Tibial artery (tissue), 4 donors: ENCODE data around the gene RAB15.

Experiments used
- DNase-seq, 2 donors: peaks; one replicate each; pipeline ENCODE4 v3.0.0-alpha.2; 2019
- H3K27ac ChIP-seq, 2 donors: fragments of 200-600 bp; sonication (generic) in 1 of 2; 1 replicate in 1 of 2; 2 replicates in 1 of 2; pipeline ENCODE4 v1.5.1; 2018 to 2019; ENCODE audit warnings: mild to moderate bottlenecking in 1 of 2
- H3K27me3 ChIP-seq, 2 donors: fragments of 200-600 bp; sonication (generic) in 1 of 2; one replicate each; pipeline versions ENCODE4 v1.5.1 to v1.6.0; 2016 to 2019
- H3K36me3 ChIP-seq, 3 donors: fragments of 200-600 bp; sonication (generic) in 2 of 3; one replicate each; pipeline ENCODE4 v1.5.1; 2016 to 2019; ENCODE audit warnings: mild to moderate bottlenecking in 2 of 3
- H3K4me1 ChIP-seq, 4 donors: fragments of 200-600 bp; sonication (generic) in 2 of 4; 1 replicate in 3 of 4; 2 replicates in 1 of 4; pipeline ENCODE4 v1.5.1; 2016 to 2019
- H3K4me3 ChIP-seq, 2 donors: fragments of 200-600 bp; sonication (generic) in 1 of 2; 1 replicate in 1 of 2; 2 replicates in 1 of 2; pipeline ENCODE4 v1.5.1; 2018 to 2019; ENCODE audit warnings: mild to moderate bottlenecking in 2 of 2
- H3K9me3 ChIP-seq, 3 donors: fragments of 200-600 bp; sonication (generic) in 1 of 3; one replicate each; pipeline ENCODE4 v1.5.1; 2016 to 2019
- intact Hi-C: fragments of 100-400 bp; cut with DNase I; formaldehyde crosslinking; loops from one replicate; pipeline ENCODE4 v1.15.0; 2023; ENCODE audit warnings: low total_unique reads
- TF ChIP-seq, protein P1 (sequence below), 2 experiments: fragments of 200-600 bp in 1 of 2; fragments of 450-650 bp in 1 of 2; IDR thresholded peaks; one replicate each; pipeline ENCODE4 v1.5.1; 2017 to 2019; ENCODE audit warnings: antibody characterized with exemption in 2 of 2, mild to moderate bottlenecking in 1 of 2, moderate library complexity in 1 of 2

Gene RAB15

DNA sequence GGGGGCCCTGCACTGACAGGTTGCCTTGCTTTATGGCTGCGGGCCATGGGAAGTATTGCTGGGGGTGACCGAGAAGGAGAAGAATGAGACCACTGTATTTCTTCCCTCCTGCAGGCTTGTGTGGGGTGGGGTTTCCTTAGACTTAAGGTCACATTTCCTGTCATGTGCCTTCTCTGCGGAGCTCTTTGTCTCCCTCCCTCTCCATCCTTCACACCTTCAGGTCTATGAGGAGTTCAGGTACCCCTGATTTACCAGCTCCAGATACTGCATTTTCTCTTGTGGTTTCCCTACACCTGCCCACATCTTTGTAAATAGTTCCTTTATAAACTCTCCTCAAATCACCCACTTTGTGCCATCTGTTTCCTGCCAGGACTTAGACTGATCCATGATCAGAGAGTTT, 18.2 kb upstream of the RAB15 start:
- TF ChIP-seq, protein P1, sequence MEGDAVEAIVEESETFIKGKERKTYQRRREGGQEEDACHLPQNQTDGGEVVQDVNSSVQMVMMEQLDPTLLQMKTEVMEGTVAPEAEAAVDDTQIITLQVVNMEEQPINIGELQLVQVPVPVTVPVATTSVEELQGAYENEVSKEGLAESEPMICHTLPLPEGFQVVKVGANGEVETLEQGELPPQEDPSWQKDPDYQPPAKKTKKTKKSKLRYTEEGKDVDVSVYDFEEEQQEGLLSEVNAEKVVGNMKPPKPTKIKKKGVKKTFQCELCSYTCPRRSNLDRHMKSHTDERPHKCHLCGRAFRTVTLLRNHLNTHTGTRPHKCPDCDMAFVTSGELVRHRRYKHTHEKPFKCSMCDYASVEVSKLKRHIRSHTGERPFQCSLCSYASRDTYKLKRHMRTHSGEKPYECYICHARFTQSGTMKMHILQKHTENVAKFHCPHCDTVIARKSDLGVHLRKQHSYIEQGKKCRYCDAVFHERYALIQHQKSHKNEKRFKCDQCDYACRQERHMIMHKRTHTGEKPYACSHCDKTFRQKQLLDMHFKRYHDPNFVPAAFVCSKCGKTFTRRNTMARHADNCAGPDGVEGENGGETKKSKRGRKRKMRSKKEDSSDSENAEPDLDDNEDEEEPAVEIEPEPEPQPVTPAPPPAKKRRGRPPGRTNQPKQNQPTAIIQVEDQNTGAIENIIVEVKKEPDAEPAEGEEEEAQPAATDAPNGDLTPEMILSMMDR (IDR thresholded peaks at IDR 0.05), result no peak
- Histone ChIP-seq H3K27ac (no peak overlapping the region), H3K36me3 (no peaks in the 10 kb centered on the region), H3K4me3 (no peak overlapping the region), H3K4me1 (peaks cover 0 to 12% (median 10%) of the 10 kb centered on the region in 4 donors), H3K27me3 (no peaks in the 10 kb centered on the region), H3K9me3 (no peaks in the 10 kb centered on the region)
- DNase-seq, result no peak
- intact Hi-C loops, result no loop called here

DNA sequence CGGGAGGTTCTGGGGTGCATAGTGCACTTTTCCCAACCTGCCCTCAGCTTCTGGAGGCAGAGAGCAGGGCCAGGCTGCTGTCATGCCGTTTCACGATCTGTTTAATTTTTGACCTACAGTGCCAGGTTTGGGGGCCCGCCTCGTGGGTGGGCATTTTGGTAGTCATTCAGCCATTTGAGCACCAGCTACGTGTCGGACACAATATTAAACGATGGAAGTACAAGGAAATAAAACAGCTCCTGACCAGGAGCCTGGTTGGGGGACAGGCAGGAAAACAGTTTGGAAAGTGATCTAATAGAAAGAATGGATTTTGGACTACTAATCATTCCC, 15.3 kb upstream of the RAB15 start:
- peak overlapping the region; percentile 68 to 72 for H3K4me3 ChIP-seq
- H3K36me3 ChIP-seq, result no peaks in the 10 kb centered on the region
- TF ChIP-seq, protein P1 (IDR thresholded peaks at IDR 0.05), result no peak
- DNase-seq, result no peak
- H3K9me3 ChIP-seq, result no peaks in the 10 kb centered on the region
- peaks cover 0 to 15% (median 11%) of the 10 kb centered on the region in 4 donors for H3K4me1 ChIP-seq
- peak overlapping the region; percentile 83 to 89 for H3K27ac ChIP-seq
- intact Hi-C loops, result loop anchor here (5.0 to 10.0 kb wide), 2 partner anchors 75 to 837 kb away; partner anchors contain the start of gene CHURC1
- no peaks in the 10 kb centered on the region for H3K27me3 ChIP-seq

DNA sequence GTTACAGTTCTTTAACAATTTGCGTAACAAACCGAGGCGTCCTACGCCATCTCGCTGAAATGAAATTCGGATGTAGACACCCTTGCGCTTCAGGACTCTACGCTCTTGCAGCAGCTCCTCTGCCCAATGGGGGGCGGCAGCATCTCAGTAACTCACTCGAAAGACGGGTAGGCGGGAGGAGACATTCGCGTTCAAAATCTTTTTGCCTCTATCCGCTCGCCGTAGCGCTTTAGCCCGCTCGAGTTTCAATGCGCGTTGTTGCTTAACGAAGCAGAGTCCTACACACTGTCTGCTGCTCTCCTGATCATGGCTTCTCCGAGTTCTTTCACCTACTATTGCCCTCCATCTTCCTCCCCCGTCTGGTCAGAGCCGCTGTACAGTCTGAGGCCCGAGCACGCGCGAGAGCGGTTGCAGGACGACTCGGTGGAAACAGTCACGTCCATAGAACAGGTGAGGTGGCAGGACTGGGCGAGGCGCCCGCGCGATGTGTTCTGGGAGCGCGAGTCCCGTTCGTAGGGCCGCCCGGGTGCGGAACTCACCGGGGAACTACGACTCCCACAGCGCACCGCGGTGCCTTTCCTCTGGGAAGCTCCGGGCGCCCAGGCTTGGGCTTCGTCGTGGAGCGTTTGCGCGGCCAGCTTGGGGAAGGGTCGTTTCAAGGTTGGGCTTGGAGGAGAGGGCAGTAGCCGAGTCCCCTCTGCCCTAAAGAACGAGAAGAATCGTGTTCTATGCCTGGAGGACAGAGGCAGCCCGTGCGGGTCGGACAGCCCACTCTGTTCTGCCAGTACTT, 14.7 kb upstream of the RAB15 start, which contains the start of gene FNTB:
Gene FNTB (plus strand): TSS at position 248 of the 790 bp plus-strand sequence. CDS start 59 bp downstream, at position 307.
- TF ChIP-seq, protein P1 (IDR thresholded peaks at IDR 0.05), result peak; percentile 61 to 79
- Histone ChIP-seq H3K27ac (peak within 1 kb of the TSS; percentile 83 to 89), H3K36me3 (no peaks in the 10 kb centered on the region), H3K4me1 (peaks cover 0 to 15% (median 11%) of the 10 kb centered on the region in 4 donors), H3K9me3 (no peaks in the 10 kb centered on the region), H3K4me3 (peak within 1 kb of the TSS; percentile 68 to 72), H3K27me3 (no peaks in the 10 kb centered on the region)
- peak; percentile 95 to 97 for DNase-seq
- intact Hi-C loops, result loop anchor here (5.0 to 10.0 kb wide), 2 partner anchors 75 to 838 kb away; partner anchors contain the start of gene CHURC1

DNA sequence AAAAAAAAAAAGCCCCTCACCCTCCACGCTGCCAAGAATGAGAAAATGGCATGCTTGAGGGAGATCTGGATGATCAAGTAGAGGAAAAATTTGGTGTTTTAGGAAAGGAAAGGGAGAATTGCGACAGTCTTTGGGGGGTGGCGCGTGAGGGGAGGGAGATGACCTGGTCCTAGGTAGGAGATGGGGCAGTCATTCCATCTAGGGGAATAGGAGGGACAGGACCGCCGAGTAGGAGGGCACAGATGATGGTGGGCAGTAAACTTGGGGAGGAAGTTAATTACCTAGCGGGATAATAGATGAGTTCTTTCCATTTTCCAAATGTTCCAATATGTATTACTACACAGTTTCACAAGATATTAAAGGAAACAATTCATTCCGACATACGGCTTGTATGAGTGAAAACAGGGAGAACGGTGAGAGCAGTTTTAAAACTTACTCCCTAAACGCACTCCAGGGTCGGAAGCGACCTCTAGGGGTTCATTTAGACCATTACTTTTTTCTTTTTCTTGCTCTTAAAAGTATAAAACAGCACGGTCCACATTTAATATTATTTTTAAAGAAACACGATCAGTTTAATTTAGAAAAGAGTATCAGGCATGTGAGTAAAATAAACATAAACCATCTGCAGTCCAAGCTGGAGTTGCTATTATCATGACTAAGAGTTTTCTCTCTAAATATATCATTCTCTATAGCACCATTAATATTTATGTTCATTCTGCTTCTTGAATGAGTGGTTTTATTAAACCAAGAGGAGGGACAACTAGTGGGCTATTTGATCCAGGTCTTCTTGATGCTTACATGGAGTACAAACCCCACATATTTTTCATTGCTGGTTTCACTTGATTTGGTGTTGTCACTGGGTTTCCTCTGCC, 11.5 kb upstream of the RAB15 start:
- TF ChIP-seq, protein P1 (IDR thresholded peaks at IDR 0.05), result peak; percentile 57 to 61
- no peak overlapping the region for H3K27ac ChIP-seq
- no peaks in the 10 kb centered on the region for H3K9me3 ChIP-seq
- peaks cover 0 to 15% (median 11%) of the 10 kb centered on the region in 4 donors for H3K4me1 ChIP-seq
- H3K27me3 ChIP-seq, result no peaks in the 10 kb centered on the region
- intact Hi-C loops, result loop anchor here (5.0 to 10.0 kb wide), 2 partner anchors 156 to 841 kb away; no protein-coding TSS in a partner anchor
- H3K4me3 ChIP-seq, result no peak overlapping the region
- no peaks in the 10 kb centered on the region for H3K36me3 ChIP-seq
- DNase-seq, result no peak

DNA sequence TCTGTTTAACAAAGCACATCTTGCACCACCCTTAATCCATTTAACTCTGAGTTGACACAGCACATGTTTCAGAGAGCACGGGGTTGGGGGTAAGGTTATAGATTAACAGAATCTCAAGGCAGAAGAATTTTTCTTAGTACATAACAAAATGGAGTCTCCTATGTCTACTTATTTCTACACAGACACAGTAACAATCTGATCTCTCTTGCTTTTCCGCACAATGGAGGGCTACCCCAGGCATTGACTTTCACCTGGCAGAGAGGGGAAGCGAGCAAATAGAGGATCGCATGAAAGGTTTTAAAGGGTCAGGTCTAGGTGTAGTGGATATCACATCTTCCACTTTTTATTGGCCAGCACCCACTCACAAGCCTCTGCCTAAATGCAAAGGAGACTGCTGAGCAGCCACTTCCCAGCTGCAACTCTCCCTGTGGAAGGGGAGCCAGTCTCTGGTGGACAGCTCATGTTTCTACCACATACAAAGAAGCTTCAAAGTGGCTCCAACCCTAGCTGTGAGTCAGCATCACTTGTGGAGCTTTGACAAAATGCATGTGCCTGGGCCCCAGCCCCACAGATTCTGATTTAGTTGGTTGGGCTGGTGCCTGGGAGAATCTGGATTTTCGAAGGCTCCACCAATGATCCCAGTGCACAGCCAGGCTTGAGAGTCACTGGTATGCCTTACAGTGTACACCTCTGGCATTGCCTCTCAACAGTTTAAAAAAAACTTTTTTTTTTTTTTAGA, 7.4 kb upstream of the RAB15 start:
- Histone ChIP-seq H3K4me3 (no peak overlapping the region), H3K36me3 (no peaks in the 10 kb centered on the region), H3K27ac (no peak overlapping the region), H3K27me3 (no peaks in the 10 kb centered on the region), H3K4me1 (peaks cover 0 to 3% (median 1%) of the 10 kb centered on the region in 4 donors), H3K9me3 (no peaks in the 10 kb centered on the region)
- TF ChIP-seq, protein P1 (IDR thresholded peaks at IDR 0.05), result no peak
- DNase-seq, result no peak
- intact Hi-C loops, result loop anchor here (5.0 to 10.0 kb wide), 2 partner anchors 152 to 845 kb away; no protein-coding TSS in a partner anchor
